VCaP (cell line): ENCODE data around the gene ZDHHC17.
"Not testable (repeated sequence)": the region's sequence is repeated elsewhere in the genome, so short reads cannot be mapped to it uniquely, and the experiment has no call there.

Source experiments
- H3K27ac ChIP-seq: fragments of 450-650 bp; 2 replicates; pipeline ENCODE4 v1.5.1; 2017
- CTCF ChIP-seq: fragments of 450-650 bp; conservative IDR thresholded peaks from 2 replicates; pipeline ENCODE4 v1.5.1; 2017; ENCODE audit warnings: mild to moderate bottlenecking, moderate library complexity

Gene ZDHHC17

DNA sequence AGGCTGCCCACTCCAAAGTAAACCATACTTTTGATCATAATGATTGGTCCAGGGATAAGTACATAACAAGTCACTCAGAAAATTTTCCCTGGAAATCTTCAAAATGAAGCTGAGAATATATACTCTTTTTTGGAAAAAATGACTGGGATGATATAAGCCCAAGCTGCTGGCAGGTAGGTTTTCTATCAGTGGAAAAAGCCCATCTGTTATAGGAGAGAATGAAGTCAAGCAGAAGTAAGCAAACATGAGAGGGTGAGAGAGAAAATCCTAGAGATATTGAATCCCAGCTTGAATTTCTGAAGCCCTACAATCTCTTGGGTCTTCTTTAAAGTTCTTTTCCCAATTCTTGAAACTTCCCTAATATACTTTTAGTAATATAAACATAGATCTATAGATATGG lies 37.3 kb upstream of the ZDHHC17 start:
- TF ChIP-seq CTCF, result no peak
- no peak overlapping the region for H3K27ac ChIP-seq

DNA sequence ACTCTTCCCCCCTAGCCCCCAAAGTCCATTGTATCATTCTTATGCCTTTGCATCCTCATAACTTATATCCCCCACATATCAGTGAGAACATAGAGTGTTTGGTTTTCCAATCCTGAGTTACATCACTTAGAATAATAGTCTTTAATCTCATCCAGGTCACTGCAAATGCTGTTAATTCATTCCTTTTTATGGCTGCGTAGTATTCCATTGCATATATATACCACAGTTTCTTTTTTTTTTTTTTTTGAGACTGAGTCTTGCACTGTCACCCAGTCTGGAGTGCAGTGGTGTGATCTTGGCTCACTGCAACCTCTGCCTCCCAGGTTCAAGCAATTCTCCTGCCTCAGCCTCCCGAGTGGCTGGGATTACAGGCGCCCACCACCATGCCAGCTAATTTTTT lies 31.7 kb upstream of the ZDHHC17 start:
- not testable (repeated sequence) for H3K27ac ChIP-seq

DNA sequence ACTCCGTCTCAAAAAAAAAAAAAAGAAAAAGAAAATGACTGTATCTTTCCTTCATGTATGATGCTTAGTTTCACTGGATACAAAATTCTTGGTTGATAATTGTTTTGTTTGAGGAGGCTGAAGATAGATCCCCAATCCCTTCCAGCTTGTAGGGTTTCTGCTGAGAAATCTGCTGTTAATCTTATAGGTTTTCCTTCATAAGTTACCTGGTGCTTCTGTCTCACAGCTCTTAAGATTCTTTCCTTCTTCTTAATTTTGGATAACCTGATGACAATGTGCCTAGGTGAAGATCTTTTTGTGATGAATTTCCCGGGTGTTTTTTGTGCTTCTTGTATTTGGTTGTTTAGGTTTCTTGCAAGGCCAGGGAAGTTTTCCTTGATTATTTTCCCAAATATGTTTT lies 26.2 kb upstream of the ZDHHC17 start:
- not testable (repeated sequence) for H3K27ac ChIP-seq

DNA sequence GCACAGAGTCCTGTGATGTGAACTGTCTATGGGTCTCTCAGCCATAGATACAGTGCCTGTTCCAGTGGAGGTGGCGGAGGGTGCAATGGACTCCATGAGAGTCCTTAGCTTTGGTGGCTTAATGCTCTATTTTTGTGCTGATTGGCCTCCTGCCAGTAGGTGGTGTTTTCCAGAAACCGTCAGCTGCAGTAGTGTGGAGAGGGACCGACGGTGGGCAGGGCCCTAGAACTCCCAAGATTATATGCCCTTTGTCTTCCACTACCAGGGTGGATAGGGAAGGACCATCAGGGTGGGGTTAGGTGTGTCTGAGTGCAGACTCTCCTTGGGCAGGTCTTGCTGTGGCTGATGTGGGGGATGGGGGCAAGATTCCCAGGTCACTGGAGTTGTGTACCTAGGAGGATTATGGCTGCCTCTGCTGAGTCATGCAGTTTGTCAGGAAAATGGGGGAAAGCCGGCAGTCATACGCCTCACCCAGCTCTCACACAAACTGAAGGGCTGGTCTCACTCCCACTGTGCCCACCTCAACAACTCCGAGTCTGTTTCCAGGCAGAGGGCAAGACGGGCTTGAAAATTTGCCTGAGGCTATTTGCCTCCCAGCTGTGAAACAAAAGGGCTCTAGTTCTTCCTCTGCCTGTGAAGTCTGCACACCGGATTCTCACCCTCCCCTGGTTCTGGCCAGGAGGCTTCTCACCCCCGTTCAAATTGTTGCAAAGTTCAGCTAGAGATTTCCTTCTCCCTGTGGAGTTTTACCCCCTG lies 24.9 kb upstream of the ZDHHC17 start:
- no peak for TF ChIP-seq CTCF
- no peak overlapping the region for H3K27ac ChIP-seq

DNA sequence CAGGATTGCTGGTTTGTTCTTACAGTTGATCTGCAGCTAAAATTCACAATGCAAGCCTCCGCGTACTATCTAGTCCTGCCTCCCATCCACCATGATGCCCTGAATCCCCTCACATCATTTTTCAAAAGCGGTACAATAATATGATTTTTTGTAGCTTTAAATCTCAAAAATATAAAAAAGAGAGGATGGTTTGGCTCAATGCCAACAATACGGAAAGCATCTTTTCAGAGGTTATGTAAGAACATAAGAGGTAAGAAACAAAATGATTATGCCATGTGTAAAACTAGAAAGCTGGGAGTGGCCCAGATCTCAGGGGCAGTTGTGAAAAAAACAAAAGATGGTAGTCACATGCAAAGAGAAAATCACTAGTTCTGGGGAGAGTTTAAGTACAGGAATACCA lies 24.0 kb upstream of the ZDHHC17 start:
- no peak overlapping the region for H3K27ac ChIP-seq
- TF ChIP-seq CTCF, result no peak

DNA sequence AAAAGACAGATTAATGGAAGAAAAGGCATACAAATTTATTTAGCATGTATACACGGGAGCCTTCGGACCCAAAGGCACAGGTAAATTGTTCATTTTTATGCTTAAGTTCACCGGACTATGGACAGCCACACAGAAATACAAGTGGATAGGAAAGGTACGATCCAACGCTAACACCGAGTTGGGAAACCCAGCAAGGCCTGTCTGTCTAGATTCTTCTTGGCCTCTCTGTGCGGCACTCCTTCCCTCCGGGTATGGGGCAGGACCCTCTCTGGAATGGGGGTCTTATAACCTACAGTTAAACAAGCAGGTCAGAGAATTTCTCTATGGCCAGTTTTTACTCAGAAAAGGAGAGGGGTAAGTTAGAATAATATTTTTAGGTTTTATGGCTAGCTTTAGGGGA lies 23.4 kb upstream of the ZDHHC17 start:
- no peak for TF ChIP-seq CTCF

GRCh38 chr12:76745343-76745742 lies 18.6 kb upstream of the ZDHHC17 start:
- no peak overlapping the region for H3K27ac ChIP-seq
- no peak for TF ChIP-seq CTCF

More for the DNA sequence above, 23.4 kb upstream of the ZDHHC17 start:
- no peak overlapping the region for H3K27ac ChIP-seq

DNA sequence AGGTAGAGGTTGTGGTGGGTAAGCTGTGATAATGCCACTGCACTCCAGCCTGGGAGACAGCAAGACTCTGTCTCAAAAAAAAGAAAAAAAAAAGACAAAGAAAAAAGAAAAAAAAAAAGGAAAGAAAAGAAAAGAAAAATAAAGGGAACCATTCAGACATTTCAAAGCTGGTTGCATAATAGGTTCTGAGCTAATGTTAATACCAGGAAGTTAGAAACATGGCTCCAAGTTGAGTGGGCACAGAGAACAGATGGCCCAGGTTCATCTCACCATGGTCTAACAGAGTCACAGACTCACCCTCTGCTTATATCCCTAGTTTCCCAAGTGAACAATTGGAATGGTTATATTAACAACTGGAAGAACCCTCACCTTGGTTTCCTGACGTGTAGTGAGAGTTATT lies 17.4 kb upstream of the ZDHHC17 start:
- H3K27ac ChIP-seq, result no peak overlapping the region
- no peak for TF ChIP-seq CTCF

- no peak overlapping the region for H3K27ac ChIP-seq
- TF ChIP-seq CTCF, result no peak
These were observed 16.7 kb upstream of the ZDHHC17 start for GRCh38 chr12:76747245-76747644.
